Brain pericyte (primary cell): ENCODE data around the gene MPZL3.

Experiments used
- DNase-seq: peaks from one replicate; pipeline ENCODE4 v3.0.0-alpha.2; 2012; ENCODE audit warnings: low read depth, low spot score

The MPZL3 gene

GRCh38 chr11:118264569-118265465 is 12.7 kb upstream of the MPZL3 start:
- DNase-seq = no peak

GRCh38 chr11:118263695-118264568 is 11.8 kb upstream of the MPZL3 start, which contains the start of gene MPZL2:
Gene MPZL2, minus strand, starts transcription at chr11:118264297. Its CDS starts 144 bp downstream, at chr11:118264153.
- no peak for DNase-seq

- no peak for DNase-seq
Observed at GRCh38 chr11:118263112-118263511, 10.9 kb upstream of the MPZL3 start.

- no peak for DNase-seq
Observed at GRCh38 chr11:118260353-118260752, 8.2 kb upstream of the MPZL3 start.

GRCh38 chr11:118259138-118259537 is 7.0 kb upstream of the MPZL3 start:
- DNase-seq = no peak

- DNase-seq = no peak
Observed at GRCh38 chr11:118258410-118258809, 6.2 kb upstream of the MPZL3 start.

- no peak for DNase-seq
Observed at GRCh38 chr11:118252688-118253087, 523 bp upstream of the MPZL3 start.

- no peak for DNase-seq
Observed at GRCh38 chr11:118247041-118247440, 5.1 kb downstream of the MPZL3 start.

- DNase-seq = no peak
Observed at GRCh38 chr11:118245936-118246562, 6.1 kb downstream of the MPZL3 start.

GRCh38 chr11:118243993-118244762 is 8.0 kb downstream of the MPZL3 start:
- no peak for DNase-seq

- no peak for DNase-seq
Observed at GRCh38 chr11:118243161-118243560, 9.0 kb downstream of the MPZL3 start.

- no peak for DNase-seq
Observed at GRCh38 chr11:118241764-118242098, 10.4 kb downstream of the MPZL3 start.

GRCh38 chr11:118240999-118241763 is 11.0 kb downstream of the MPZL3 start:
- no peak for DNase-seq

- DNase-seq = no peak
Observed at GRCh38 chr11:118239509-118240205, 12.5 kb downstream of the MPZL3 start.

GRCh38 chr11:118238929-118239328 is 13.2 kb downstream of the MPZL3 start:
- DNase-seq = no peak

GRCh38 chr11:118238421-118238820 is 13.7 kb downstream of the MPZL3 start:
- DNase-seq = no peak

- DNase-seq = no peak
Observed at GRCh38 chr11:118236170-118236569, 16.0 kb downstream of the MPZL3 start.

GRCh38 chr11:118234833-118235232 is 17.3 kb downstream of the MPZL3 start:
- no peak for DNase-seq

GRCh38 chr11:118233850-118234249 is 18.3 kb downstream of the MPZL3 start:
- DNase-seq = no peak

GRCh38 chr11:118233377-118233776 is 18.8 kb downstream of the MPZL3 start:
- DNase-seq = no peak
